GM18867 (cell line): ENCODE data around the gene GPER1.
"Not testable (repeated sequence)": the region's sequence is repeated elsewhere in the genome, so short reads cannot be mapped to it uniquely, and the experiment has no call there.

Source experiments
- ATAC-seq: cut with Tn5 transposase; IDR thresholded peaks from one replicate; pipeline ENCODE4 v1.9.1; 2021; ENCODE audit warnings: mild to moderate bottlenecking, moderate library complexity; ENCODE audit not compliant: unreplicated experiment

Gene GPER1

GRCh38 chr7:1087952-1088920 lies at the start of gene GPER1:
Gene GPER1, plus strand, starts transcription at chr7:1088113. Its CDS starts 3,616 bp downstream, at chr7:1091729.
- ATAC-seq: no peak

DNA sequence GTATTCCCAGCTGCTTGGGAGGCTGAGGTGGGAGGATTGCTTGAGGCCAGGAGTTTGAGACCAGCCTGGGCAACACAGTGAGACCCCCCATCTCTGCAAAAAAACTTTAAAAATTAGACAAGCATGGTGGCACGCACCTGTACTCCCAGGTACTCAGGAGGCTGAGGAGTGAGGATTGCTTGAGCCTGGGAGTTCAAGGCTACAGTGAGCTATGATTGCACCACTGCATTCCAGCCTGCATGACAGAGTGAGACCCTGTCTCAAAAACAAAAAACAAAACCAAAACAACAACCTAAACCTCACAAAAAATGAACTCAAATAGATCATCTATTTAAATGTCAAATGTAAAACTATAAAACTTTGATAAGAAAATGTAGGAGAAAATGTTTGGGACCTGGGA lies 47.7 kb upstream of the GPER1 start:
- not testable (repeated sequence) for ATAC-seq

- no peak for ATAC-seq
These were observed 47.1 kb upstream of the GPER1 start for GRCh38 chr7:1040790-1041189.

DNA sequence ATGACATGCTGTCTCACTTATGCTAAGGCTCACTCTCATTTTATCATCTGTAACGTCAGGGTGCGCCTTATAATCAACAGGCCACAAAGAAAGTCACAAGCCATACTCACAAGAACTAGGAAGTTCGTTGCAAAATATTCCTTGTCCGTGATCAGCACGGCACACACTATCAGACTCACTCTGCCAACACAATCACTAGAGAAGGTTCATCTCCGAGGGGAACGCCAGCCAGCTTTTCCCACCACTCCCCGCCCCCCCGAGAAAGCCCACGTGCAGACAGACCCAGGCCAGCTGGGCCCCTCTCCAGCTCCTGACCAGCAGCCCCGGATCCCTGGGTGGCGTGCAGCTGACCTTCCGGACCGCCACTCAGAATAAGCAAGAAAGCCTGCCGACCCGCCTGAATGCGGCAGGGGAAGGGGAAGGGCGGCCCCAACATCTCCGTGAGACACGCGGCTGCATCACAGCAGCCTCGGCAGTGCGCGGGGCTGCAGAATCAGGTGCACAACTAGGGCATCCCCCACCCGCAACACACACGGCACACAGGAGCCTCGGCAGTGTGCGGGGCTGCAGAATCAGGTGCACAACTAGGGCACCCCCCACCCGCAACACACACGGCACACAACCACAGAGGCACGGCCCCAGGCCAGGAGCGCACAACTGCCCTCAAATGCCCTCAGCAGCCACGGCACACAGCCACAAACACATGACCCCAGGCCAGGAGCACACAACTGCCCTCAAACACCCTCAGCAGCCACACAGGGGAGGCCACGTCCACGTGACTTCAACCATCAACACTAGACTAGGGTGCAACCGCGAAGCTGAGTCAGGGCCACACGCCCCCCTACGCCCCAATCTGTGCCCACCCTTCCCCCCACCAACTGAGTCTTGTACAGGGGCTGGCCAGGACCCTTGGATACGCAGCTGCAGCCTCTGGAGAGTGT lies 46.1 kb upstream of the GPER1 start:
- no peak for ATAC-seq

DNA sequence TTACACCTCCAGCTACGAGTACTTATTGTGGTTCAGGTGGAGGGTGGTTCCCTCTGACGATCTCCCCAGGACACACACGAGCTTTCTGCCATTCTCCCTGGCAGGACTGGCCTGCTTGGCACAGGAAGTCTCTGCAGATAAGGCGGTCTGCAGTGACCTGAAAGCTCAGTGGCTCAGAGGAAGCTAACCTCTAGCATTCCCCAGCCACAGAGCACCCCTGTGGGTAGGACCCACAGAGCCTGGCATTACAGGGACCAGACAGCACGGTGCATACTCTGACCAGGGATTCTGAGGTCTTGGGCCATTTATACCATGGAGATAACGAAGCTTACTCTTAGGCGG lies 45.5 kb upstream of the GPER1 start:
- no peak for ATAC-seq

DNA sequence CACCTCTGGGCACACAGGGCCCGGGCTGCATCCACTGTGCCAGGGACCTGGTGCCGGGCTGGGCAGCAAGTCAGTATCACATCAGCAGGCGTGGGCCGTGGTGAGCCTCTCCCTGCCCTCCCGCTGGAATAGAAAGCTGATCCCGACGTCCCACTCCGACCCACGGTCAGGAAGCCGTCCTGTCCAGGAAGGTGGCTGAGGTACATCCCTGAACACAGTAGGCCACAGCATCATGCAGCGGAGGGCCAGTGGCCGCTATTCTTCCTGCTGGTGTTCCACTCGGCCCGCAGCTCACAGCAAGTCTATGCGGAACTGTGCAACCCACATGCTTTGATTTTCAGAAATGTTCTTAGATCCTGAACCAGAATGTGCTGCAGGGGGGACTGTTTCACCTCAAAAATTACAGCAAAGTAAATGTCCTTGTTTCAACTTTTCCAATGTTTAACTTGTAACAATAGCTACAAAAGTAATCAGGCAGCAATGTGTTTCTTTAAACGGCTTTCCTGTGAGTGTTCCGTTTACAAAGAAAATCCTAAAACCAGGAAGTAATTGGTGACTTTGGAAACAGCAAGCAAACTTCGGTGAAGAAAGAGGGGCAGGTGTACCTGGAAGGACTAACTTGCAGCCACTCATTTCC lies 44.2 kb upstream of the GPER1 start:
- ATAC-seq: no peak

DNA sequence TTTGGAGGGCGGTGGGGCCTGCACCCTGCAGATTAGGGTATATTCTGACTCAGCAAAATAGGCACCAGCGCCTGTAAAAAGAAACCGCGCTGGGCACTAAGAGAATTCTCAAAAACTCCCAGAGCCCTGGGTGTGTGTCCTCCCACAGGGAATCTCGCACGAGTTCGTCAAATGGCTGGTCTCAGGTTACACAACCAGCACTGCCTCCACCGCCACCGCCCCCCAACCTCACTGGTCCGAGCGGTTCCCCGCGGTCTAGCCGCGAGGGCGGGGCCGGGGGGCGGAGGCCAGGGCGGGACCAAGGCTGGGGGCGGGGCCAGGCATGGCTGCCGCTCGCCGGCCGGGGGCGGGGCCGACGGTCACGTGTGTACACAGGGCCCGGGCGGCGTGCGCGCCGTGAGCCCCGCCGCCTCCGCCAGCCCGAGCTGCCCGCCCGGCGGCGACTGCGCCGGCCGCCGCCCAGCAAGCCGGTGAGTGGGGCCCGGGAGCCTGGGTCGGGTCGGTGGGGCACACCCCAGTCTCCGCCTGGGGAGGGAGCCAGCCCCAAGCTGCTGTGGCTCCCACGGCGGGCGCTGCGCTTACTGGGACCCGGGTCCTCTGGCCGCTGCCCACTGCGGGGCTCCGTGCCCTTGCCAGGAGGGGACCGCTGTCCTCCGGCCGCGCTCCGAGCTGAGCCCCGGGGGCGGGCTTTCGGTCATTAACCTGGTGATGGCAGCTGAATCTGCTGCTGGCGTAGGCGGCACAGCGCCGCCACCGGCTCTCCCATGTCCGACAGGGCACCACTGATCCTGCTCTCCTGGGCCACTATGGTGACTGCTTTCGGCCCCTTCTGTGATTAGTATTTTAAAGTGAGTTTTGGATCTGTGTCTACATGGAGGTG lies 43.5 kb upstream of the GPER1 start, which contains the start of gene GPR146:
Gene GPR146, plus strand, starts transcription at position 358 of the 880 bp plus-strand sequence. CDS start 12,970 bp downstream, outside the sequence.
- peak; percentile 86 for ATAC-seq

DNA sequence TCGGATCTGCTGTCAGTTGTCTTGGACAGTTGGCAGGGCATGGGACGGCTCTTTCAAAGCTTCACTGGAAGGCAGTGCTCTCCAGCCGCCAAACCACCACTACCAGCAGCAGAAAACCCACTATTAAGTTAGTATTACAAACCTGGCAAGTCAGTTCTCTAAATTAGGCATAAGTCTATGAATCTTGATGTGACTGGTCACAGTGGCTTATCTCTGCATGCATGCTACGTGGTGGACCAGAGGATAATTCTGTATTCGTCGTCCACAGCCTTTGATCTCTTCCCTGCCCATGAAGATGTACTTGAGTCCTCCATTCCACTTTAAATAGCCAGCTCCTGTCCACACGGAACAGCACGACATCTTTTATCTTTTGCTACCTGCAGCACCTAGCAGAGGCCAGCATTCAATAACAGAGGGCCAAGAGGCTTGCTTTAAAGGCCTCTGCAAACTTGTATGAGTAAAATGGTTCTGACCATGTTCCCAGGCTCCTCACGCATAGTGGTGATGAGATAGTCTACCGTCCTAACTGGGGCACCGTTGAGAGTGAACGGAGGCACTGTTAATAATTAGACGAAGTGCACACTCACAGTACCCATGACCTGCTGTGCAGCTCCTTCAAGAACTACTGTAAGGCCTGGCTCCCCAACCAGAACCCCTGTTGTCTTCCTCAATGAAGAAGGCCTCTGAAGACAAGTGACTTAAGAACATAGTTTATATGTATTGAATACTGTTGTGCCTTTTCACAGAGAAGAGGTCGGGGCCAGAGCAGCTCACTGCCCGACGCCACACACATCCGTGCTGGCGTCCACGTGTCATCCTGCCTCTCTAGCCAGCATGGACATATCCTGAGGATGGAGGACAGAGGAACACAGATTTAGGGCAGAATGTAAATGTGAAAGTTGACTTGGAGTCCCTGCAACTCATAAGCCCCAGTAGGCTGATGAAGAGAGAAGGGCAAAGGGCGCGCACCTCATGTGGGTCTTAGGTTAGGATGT lies 42.5 kb upstream of the GPER1 start:
- no peak for ATAC-seq

GRCh38 chr7:1046722-1047679 lies 40.9 kb upstream of the GPER1 start:
- no peak for ATAC-seq

DNA sequence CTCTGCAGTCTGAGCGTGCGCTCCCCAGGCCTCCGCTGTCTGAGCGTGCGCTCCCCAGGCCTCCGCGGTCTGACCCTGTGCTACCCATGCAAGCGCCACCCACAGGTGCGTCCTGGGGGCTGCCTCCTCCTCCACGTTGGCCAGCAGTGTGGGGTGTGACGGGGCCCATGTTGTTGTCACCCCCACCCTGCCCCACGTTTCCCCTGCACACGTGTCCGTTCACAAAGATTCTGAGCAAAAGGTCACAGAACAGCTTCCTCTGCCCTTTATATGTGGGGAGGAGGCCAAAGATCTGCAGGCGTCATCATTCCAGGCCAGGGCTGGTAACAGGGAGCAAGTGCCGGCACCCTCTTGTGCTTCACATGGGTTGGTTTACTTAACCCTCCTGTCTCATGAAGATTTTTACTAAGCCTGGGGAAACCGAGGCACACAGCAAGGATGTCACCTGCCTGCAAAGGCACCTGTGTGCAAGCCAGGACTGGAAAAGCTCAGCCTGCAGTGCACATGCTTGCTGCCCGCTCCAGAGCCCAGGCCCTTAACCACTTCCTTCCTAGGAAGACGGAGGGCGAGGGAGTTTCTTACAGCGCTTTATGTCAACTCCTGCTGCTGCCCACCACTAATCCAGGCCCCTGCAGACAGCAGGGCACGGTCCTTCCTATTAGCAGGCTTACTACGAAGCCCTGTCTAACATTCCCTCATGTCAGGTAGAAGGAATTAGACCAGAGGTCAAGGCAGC lies 38.7 kb upstream of the GPER1 start:
- ATAC-seq: no peak

- no peak for ATAC-seq
These were observed 38.1 kb upstream of the GPER1 start for GRCh38 chr7:1049801-1050200.

- no peak for ATAC-seq
These were observed 37.5 kb upstream of the GPER1 start for GRCh38 chr7:1050254-1050906.

- ATAC-seq: no peak
These were observed 36.8 kb upstream of the GPER1 start for GRCh38 chr7:1050956-1051690.

GRCh38 chr7:1052031-1052818 lies 35.7 kb upstream of the GPER1 start:
- no peak for ATAC-seq

DNA sequence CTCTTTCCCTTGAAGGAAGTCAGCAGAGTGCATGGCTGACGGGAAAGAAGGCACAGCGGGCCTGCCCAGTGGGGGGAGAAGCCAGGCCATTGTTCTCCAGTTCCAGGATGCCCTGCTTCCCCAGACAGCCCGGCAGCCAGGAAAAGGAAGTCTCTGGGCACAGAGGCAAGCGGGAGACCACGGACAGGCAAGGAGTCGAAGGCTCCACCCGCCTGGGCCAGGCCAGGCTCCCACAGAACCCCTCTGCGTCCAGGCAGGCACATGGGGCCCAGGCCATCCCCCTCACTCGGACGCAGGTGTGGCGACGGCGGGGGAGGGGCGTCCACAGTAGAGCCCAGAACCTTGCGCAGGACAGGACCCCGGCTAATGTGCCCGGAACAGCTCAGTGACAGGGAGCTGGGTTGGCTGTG lies 34.9 kb upstream of the GPER1 start:
- ATAC-seq: no peak
